ENCODE measurements around the gene HOXB1. TPM values are rescaled to one million over a fixed set of nuclear protein-coding genes. Genes with fewer than 3 reads are reported as not detected.
A peak's percentile ranks its signal among the peaks of the same experiment; 100 is the strongest.

HOXB1 gene
- total RNA-seq, 1 donor from 2014 or later, result not detected

DNA sequence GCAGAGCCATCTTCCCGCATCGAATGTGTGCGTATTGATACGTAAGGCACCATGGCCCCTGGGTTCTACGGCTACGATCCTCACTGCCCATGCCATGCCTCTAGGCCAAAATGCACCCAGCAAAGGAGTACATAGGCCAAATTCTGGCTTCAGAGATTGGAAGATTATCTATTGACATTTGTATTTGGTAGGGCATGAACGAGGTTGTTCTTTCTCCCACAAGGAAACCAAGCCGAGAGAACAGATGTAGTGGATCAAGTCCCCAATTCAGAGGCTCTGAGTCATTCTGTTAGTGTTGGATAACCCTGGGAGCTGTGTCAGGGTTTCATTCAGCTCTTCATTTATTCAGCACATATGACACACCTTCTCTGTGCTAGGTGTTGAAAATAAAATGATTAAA lies 36.5 kb downstream of the HOXB1 start:
- Mint-ChIP-seq H3K27me3 (ENCODE audit: unreplicated experiment) (peaks cover 35% of the 10 kb centered on the region), H3K36me3 (ENCODE audit: unreplicated experiment) (no peaks in the 10 kb centered on the region), H3K9me3 (ENCODE audit: unreplicated experiment) (no peaks in the 10 kb centered on the region), H3K4me3 (ENCODE audit: unreplicated experiment) (no peak overlapping the region), H3K4me1 (ENCODE audit: unreplicated experiment) (no peaks in the 10 kb centered on the region), H3K27ac (ENCODE audit: unreplicated experiment) (no peak overlapping the region)
- DNase-seq (ENCODE audit: extremely low spot score, unreplicated experiment), result no peak
- TF ChIP-seq, protein P1, sequence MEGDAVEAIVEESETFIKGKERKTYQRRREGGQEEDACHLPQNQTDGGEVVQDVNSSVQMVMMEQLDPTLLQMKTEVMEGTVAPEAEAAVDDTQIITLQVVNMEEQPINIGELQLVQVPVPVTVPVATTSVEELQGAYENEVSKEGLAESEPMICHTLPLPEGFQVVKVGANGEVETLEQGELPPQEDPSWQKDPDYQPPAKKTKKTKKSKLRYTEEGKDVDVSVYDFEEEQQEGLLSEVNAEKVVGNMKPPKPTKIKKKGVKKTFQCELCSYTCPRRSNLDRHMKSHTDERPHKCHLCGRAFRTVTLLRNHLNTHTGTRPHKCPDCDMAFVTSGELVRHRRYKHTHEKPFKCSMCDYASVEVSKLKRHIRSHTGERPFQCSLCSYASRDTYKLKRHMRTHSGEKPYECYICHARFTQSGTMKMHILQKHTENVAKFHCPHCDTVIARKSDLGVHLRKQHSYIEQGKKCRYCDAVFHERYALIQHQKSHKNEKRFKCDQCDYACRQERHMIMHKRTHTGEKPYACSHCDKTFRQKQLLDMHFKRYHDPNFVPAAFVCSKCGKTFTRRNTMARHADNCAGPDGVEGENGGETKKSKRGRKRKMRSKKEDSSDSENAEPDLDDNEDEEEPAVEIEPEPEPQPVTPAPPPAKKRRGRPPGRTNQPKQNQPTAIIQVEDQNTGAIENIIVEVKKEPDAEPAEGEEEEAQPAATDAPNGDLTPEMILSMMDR (IDR thresholded peaks at IDR 0.05), result no peak

DNA sequence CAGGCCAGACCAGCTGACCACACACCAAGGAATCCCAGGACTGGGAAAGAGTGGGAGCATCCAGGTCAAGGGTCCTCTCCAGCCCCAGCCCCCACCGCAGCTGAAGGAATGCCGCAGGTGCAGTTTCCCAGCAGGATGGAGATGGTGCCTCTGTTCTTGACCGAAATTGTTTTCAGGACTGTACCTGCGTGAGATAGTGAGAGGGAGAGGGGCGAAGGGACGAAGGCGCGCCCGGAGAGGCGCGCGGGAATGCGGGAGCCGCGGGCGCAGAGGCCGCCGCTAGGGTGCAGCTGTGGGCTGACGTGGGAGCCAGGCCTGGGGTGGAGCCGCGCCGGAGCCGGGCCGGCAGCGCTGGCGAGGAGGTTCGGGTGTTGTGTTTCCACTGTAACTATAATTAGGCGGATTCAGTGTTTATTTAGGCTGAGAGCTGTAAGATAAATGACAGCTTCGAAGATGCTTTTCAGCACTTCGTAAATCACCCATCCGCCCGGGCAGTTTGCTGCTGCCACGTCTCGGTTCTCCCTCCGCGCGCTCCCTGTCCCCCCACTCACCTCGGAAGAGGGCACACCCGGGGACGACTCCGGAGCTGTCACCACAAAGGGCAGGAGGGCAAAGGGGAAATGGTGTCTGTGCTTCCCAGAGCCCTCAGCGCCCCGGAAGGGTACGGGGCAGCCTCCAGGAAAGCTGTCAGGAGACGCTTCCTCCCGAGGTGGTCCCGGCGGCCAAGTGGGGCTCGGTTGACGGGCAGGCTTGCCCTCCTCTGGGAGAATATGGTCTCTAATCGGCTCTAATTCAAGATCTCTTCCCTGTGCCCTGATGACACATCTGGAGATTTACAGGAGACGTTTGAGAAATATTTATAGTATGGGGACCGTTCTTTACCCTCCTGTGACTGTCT lies 38.2 kb downstream of the HOXB1 start:
- peaks cover 29% of the 10 kb centered on the region for H3K27me3 Mint-ChIP-seq (ENCODE audit: unreplicated experiment)
- no peaks in the 10 kb centered on the region for H3K4me1 Mint-ChIP-seq (ENCODE audit: unreplicated experiment)
- no peak overlapping the region for H3K27ac Mint-ChIP-seq (ENCODE audit: unreplicated experiment)
- H3K4me3 Mint-ChIP-seq (ENCODE audit: unreplicated experiment), result no peak overlapping the region
- no peak for DNase-seq (ENCODE audit: extremely low spot score, unreplicated experiment)
- no peaks in the 10 kb centered on the region for H3K9me3 Mint-ChIP-seq (ENCODE audit: unreplicated experiment)
- no peaks in the 10 kb centered on the region for H3K36me3 Mint-ChIP-seq (ENCODE audit: unreplicated experiment)
- TF ChIP-seq, protein P1 (IDR thresholded peaks at IDR 0.05), result peak; percentile 59

DNA sequence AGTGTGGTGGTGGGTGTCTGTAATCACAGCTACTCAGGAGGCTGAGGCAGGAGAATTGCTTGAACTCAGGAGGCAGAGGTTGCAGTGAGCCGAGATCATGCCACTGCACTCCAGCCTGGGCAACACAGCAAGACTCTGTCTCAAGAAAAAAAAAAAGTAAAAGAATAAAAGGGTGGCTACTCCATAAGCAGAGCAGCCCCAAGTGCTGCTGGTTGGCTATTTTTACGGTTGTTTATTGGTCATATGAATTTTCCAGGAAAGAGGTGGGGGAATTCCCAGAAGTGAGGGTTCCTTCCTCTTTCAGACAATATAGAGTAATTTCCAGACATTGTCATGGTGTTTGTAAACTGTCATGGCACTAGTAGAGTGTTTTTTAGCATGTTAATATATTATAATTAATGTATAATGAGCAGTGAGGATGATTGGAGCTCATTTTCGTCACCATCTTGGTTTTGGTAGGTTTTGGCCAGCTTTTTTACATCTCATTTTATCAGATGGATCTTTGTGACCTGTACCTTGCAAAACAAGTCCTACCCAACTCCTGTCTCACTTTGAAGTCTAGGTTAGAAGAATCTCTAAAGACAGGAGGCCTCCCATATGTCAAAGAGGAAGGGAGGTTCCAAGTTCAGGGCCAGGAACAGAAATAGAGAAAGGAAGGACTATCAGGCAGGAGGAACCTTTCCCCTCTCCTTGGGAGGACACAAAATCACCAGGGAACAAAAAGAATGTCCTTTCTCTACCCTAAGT lies 39.1 kb downstream of the HOXB1 start:
- no peaks in the 10 kb centered on the region for H3K4me1 Mint-ChIP-seq (ENCODE audit: unreplicated experiment)
- H3K36me3 Mint-ChIP-seq (ENCODE audit: unreplicated experiment), result no peaks in the 10 kb centered on the region
- DNase-seq (ENCODE audit: extremely low spot score, unreplicated experiment), result no peak
- H3K4me3 Mint-ChIP-seq (ENCODE audit: unreplicated experiment), result no peak overlapping the region
- peaks cover 34% of the 10 kb centered on the region for H3K27me3 Mint-ChIP-seq (ENCODE audit: unreplicated experiment)
- TF ChIP-seq, protein P1 (IDR thresholded peaks at IDR 0.05), result no peak
- no peak overlapping the region for H3K27ac Mint-ChIP-seq (ENCODE audit: unreplicated experiment)
- no peaks in the 10 kb centered on the region for H3K9me3 Mint-ChIP-seq (ENCODE audit: unreplicated experiment)

DNA sequence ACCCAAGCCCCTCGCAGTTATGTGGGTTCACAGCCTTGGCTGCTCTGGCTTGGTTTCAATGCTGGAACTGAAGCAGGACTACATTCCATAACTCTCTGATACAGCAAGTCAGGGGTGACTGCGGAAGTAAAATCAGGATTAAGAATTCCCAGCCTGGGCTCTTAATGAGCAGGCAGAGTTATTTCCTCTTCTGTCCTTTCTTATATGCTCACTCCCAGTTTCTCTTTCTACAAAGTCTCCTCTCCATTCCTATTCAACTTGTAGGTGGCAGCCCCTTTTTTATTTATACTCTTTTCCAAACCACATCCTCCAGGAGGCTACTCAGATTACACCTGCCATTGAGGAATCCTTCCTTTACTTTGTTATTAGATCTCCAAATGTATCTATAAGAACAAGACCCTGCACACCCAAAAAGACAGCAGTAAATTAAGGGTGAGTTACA lies 40.3 kb downstream of the HOXB1 start:
- Mint-ChIP-seq H3K4me1 (ENCODE audit: unreplicated experiment) (no peaks in the 10 kb centered on the region), H3K4me3 (ENCODE audit: unreplicated experiment) (no peak overlapping the region), H3K9me3 (ENCODE audit: unreplicated experiment) (no peaks in the 10 kb centered on the region), H3K27ac (ENCODE audit: unreplicated experiment) (no peak overlapping the region), H3K27me3 (ENCODE audit: unreplicated experiment) (peaks cover 35% of the 10 kb centered on the region), H3K36me3 (ENCODE audit: unreplicated experiment) (no peaks in the 10 kb centered on the region)
- TF ChIP-seq, protein P1 (IDR thresholded peaks at IDR 0.05), result no peak
- DNase-seq (ENCODE audit: extremely low spot score, unreplicated experiment), result no peak

DNA sequence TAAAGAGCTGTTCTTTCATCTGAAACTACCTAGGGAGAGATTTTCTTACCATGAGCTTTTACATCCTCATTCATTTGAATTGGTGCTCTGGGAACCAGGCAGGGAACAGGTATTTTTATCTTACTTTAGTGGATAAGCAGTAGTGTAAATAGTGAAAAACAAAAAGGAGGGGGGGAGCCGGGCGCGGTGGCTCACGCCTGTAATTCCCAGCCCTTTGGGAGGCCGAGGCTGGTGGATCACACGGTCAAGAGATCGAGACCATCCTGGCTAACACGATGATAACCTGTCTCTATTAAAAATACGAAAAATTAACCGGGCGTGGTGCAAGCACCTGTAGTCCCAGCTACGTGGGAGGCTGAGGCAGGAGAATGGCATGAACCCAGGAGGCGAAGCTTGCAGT lies 41.0 kb downstream of the HOXB1 start:
- Mint-ChIP-seq H3K9me3 (ENCODE audit: unreplicated experiment) (no peaks in the 10 kb centered on the region), H3K4me1 (ENCODE audit: unreplicated experiment) (no peaks in the 10 kb centered on the region), H3K27me3 (ENCODE audit: unreplicated experiment) (peaks cover 35% of the 10 kb centered on the region), H3K36me3 (ENCODE audit: unreplicated experiment) (no peaks in the 10 kb centered on the region), H3K27ac (ENCODE audit: unreplicated experiment) (no peak overlapping the region), H3K4me3 (ENCODE audit: unreplicated experiment) (no peak overlapping the region)
- TF ChIP-seq, protein P1 (IDR thresholded peaks at IDR 0.05), result no peak
- no peak for DNase-seq (ENCODE audit: extremely low spot score, unreplicated experiment)

All from osteocyte (in vitro differentiated cells).